Measurements from ENCODE around the gene GSDME. TPM values are rescaled to one million over a fixed set of nuclear protein-coding genes. Genes with fewer than 3 reads are reported as not detected.

Gene GSDME
- total RNA-seq, 1 experiment from 2014 or later: 5.5 TPM

GRCh38 chr7:24713039-24713793 is 44.0 kb downstream of the GSDME start:
- H2AK5ac ChIP-seq (ENCODE audit: insufficient read length, low read length): no peak overlapping the region
- WGBS (ENCODE audit: extremely low coverage, insufficient read length, low lambda C conversion rate): no CpG with 5 or more reads among the region's 12 CpGs
- no peak overlapping the region for H3K56ac ChIP-seq (ENCODE audit: insufficient read length, low read depth, low read length)
- no peak overlapping the region for H2BK120ac ChIP-seq (ENCODE audit: low read depth, low read length, poor library complexity, severe bottlenecking)
- H3K27ac Mint-ChIP-seq: no peak overlapping the region; a peak in 1 of 7 replicates
- H3K23me2 ChIP-seq (ENCODE audit: insufficient read length, low read depth, low read length, poor library complexity, severe bottlenecking): no peaks in the 10 kb centered on the region
- H3K4me2 ChIP-seq (ENCODE audit: insufficient read depth, insufficient read length, low read length): no peak overlapping the region
- H3K79me2 ChIP-seq (ENCODE audit: insufficient read depth, low read length): no peaks in the 10 kb centered on the region
- no peak for DNase-seq
- no peak overlapping the region for H2BK15ac ChIP-seq (ENCODE audit: low read depth, low read length)
- no peaks in the 10 kb centered on the region for H3K4me1 ChIP-seq (ENCODE audit: insufficient read depth, low read length)
- H4K5ac ChIP-seq (ENCODE audit: insufficient read length, low read depth, low read length): no peak overlapping the region
- peaks cover 3 to 16% of the 10 kb centered on the region in 2 experiments; a peak in 3 of 5 replicates for H3K9me3 Mint-ChIP-seq
- H3K4ac ChIP-seq (ENCODE audit: low read depth, low read length): no peak overlapping the region
- H3K4me3 Mint-ChIP-seq: no peak overlapping the region
- H3K4me1 Mint-ChIP-seq: peaks cover 18 to 27% of the 10 kb centered on the region in 2 experiments
- no peaks in the 10 kb centered on the region for H3K9me3 ChIP-seq (ENCODE audit: control insufficient read depth, low read depth, low read length)
- no peak overlapping the region for H3K23ac ChIP-seq (ENCODE audit: insufficient read length, low read depth, low read length)
- no peaks in the 10 kb centered on the region for H3K79me1 ChIP-seq (ENCODE audit: insufficient read depth, low read depth, low read length, poor library complexity, severe bottlenecking)
- no peak overlapping the region for H2BK5ac ChIP-seq (ENCODE audit: insufficient read length, low read length)
- no peak overlapping the region for H2AFZ ChIP-seq (ENCODE audit: low read length)
- no peaks in the 10 kb centered on the region for H3K27me3 ChIP-seq (ENCODE audit: insufficient read depth, low read length)
- no peak overlapping the region for H3K9ac ChIP-seq (ENCODE audit: extremely low read depth, insufficient read length, low read length)
- H3K27ac ChIP-seq (ENCODE audit: insufficient read length, low read depth, low read length): no peak overlapping the region
- H2BK12ac ChIP-seq (ENCODE audit: insufficient read length, low read depth, low read length): no peak overlapping the region
- no peak overlapping the region for H4K8ac ChIP-seq (replicated peaks; ENCODE audit: insufficient read length, low read depth, low read length)
- H2BK20ac ChIP-seq (ENCODE audit: low read depth, low read length, poor library complexity, severe bottlenecking): no peak overlapping the region
- peaks cover 1% of the 10 kb centered on the region; the same call in 1 of the 2 replicates for H3K27me3 Mint-ChIP-seq (ENCODE audit: low read depth)
- H3T11ph ChIP-seq (ENCODE audit: low read length): no peak overlapping the region
- no peak for TF ChIP-seq CTCF (conservative IDR thresholded peaks at IDR 0.05)
- H3K14ac ChIP-seq (ENCODE audit: insufficient read depth, low read length): no peak overlapping the region
- no peak overlapping the region for H4K91ac ChIP-seq (ENCODE audit: insufficient read length, low read depth, low read length)
- H3K18ac ChIP-seq (ENCODE audit: insufficient read length, low read depth, low read length): no peak overlapping the region
- peaks cover 5 to 52% (median 11%) of the 10 kb centered on the region in 3 experiments for H3K36me3 Mint-ChIP-seq (ENCODE audit: insufficient read depth in 1 of 3, low read depth in 3 of 3)
- no peaks in the 10 kb centered on the region for H4K20me1 ChIP-seq (ENCODE audit: control insufficient read depth, insufficient read depth, insufficient read length)

All from H9 (cell line).